PC-9 (cell line): ENCODE data around the gene SPINK8.

ENCODE experiments used
- EZH2 ChIP-seq: fragments of 200-600 bp; sonication (generic); IDR thresholded peaks from 2 replicates; pipeline ENCODE4 v1.8.0; 2017; ENCODE audit warnings: antibody characterized with exemption, low read depth
- TF ChIP-seq, protein P1 (sequence below): fragments of 200-600 bp; sonication (generic); conservative IDR thresholded peaks from 2 replicates; pipeline ENCODE4 v1.6.1; 2017; ENCODE audit warnings: mixed run types, antibody characterized with exemption, mild to moderate bottlenecking, moderate library complexity

DNA sequence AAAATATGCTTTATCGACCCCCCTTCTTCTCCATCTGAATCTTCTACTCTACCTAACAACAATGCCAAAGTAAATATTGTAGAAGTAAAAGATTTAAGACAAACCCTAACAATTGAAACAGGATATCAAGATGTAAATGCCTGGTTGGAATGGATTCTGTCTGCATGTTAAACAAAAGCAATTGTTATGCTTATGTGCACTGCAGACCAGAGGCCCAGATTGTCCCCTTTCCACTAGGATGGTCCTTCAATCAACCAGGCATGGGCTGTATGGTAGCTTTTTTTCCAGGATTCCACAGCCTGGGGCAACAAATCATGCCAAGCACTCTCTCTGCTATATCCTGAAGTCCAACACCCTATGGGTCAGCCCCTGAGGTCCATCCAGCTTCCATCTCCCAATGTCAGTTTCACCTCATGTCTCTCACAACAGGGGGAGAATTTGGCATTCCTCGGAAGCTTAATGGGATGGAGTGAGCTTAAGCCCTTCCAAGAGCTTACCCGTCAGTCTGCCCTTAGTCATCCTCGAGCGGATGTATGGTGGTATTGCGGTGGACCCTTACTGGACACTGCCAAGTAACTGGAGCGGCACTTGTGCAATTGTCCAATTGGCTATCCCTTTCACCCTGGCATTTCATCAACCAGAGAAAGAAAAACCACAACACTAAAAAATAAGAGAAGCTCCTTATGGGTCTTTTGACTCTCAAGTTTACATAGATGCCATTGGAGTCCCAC is 56.4 kb downstream of the SPINK8 start:
- TF ChIP-seq EZH2 = no peak
- TF ChIP-seq, protein P1, sequence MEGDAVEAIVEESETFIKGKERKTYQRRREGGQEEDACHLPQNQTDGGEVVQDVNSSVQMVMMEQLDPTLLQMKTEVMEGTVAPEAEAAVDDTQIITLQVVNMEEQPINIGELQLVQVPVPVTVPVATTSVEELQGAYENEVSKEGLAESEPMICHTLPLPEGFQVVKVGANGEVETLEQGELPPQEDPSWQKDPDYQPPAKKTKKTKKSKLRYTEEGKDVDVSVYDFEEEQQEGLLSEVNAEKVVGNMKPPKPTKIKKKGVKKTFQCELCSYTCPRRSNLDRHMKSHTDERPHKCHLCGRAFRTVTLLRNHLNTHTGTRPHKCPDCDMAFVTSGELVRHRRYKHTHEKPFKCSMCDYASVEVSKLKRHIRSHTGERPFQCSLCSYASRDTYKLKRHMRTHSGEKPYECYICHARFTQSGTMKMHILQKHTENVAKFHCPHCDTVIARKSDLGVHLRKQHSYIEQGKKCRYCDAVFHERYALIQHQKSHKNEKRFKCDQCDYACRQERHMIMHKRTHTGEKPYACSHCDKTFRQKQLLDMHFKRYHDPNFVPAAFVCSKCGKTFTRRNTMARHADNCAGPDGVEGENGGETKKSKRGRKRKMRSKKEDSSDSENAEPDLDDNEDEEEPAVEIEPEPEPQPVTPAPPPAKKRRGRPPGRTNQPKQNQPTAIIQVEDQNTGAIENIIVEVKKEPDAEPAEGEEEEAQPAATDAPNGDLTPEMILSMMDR = no peak
